Measurements from ENCODE around the gene BANF1.
"Not testable (repeated sequence)": the region's sequence is repeated elsewhere in the genome, so short reads cannot be mapped to it uniquely, and the experiment has no call there.

BANF1 gene

GRCh38 chr11:66008095-66008467 lies 5.8 kb downstream of the BANF1 start:
- TF ChIP-seq CTCF (conservative IDR thresholded peaks at IDR 0.05; ENCODE audit: control insufficient read depth, insufficient read depth, low read depth, low read length): no peak
- no peak for DNase-seq (ENCODE audit: low read depth)
- no peak overlapping the region for H3K4me3 ChIP-seq (ENCODE audit: control insufficient read depth, low read depth, low read length)

- no peak for DNase-seq (ENCODE audit: low read depth)
- no peak for TF ChIP-seq CTCF (conservative IDR thresholded peaks at IDR 0.05; ENCODE audit: control insufficient read depth, insufficient read depth, low read depth, low read length)
- H3K4me3 ChIP-seq (ENCODE audit: control insufficient read depth, low read depth, low read length): no peak overlapping the region
Measured at GRCh38 chr11:66008468-66009101, 6.3 kb downstream of the BANF1 start.

GRCh38 chr11:66010036-66010435 lies 7.7 kb downstream of the BANF1 start:
- not testable (repeated sequence) for H3K4me3 ChIP-seq (ENCODE audit: control insufficient read depth, low read depth, low read length); DNase-seq (ENCODE audit: low read depth)

- DNase-seq (ENCODE audit: low read depth): peak; percentile 62
- TF ChIP-seq CTCF (conservative IDR thresholded peaks at IDR 0.05; ENCODE audit: control insufficient read depth, insufficient read depth, low read depth, low read length): no peak
- no peak overlapping the region for H3K4me3 ChIP-seq (ENCODE audit: control insufficient read depth, low read depth, low read length)
Measured at GRCh38 chr11:66011239-66011784, 9.0 kb downstream of the BANF1 start.

- no peak for TF ChIP-seq CTCF (conservative IDR thresholded peaks at IDR 0.05; ENCODE audit: control insufficient read depth, insufficient read depth, low read depth, low read length)
- no peak within 1 kb of the TSS for H3K4me3 ChIP-seq (ENCODE audit: control insufficient read depth, low read depth, low read length)
- DNase-seq (ENCODE audit: low read depth): no peak
Measured at GRCh38 chr11:66011785-66012303, 9.5 kb downstream of the BANF1 start, which contains the start of gene CST6. Gene CST6, plus strand, starts transcription at chr11:66012008. Its CDS starts 37 bp downstream, at chr11:66012045.

GRCh38 chr11:66012371-66012945 lies 10.2 kb downstream of the BANF1 start:
- no peak overlapping the region for H3K4me3 ChIP-seq (ENCODE audit: control insufficient read depth, low read depth, low read length)
- no peak for TF ChIP-seq CTCF (conservative IDR thresholded peaks at IDR 0.05; ENCODE audit: control insufficient read depth, insufficient read depth, low read depth, low read length)
- no peak for DNase-seq (ENCODE audit: low read depth)
